Progenitor cell of endocrine pancreas (in vitro differentiated cells): ENCODE results near the gene CACNA2D2. TPM values are rescaled to one million over a fixed set of nuclear protein-coding genes. Genes with fewer than 3 reads are reported as not detected.
A peak's percentile ranks its signal among the peaks of the same experiment; 100 is the strongest.

ENCODE experiments used
- DNase-seq: peaks from one replicate; pipeline ENCODE4 v3.0.0; 2021; ENCODE audit warnings: low spot score; ENCODE audit not compliant: unreplicated experiment
- H3K27ac Mint-ChIP-seq: 2 replicates; pipeline ENCODE4 v1.8.0; 2021; ENCODE audit warnings: mild to moderate bottlenecking, moderate library complexity, mixed read lengths
- H3K27me3 Mint-ChIP-seq: 2 replicates; pipeline ENCODE4 v1.8.0; 2021; ENCODE audit warnings: mixed read lengths
- H3K36me3 Mint-ChIP-seq: 2 replicates; pipeline ENCODE4 v1.8.0; 2022; ENCODE audit warnings: mixed read lengths; ENCODE audit not compliant: insufficient read depth
- H3K4me1 Mint-ChIP-seq: 2 replicates; pipeline ENCODE4 v1.8.0; 2021; ENCODE audit warnings: low read depth, mixed read lengths
- H3K4me3 Mint-ChIP-seq: 2 replicates; pipeline ENCODE4 v1.8.0; 2021; ENCODE audit warnings: low read depth, mild to moderate bottlenecking, moderate library complexity, mixed read lengths
- H3K9me3 Mint-ChIP-seq: 2 replicates; pipeline ENCODE4 v1.8.0; 2021; ENCODE audit warnings: low read depth, mixed read lengths
- total RNA-seq: library from RNA; stranded (reverse); gene quantifications from 2 replicates; pipeline ENCODE4 v1.2.1, GENCODE V29; 2021
- TF ChIP-seq, protein P1 (sequence below): fragments of 200-600 bp; sonication (generic); IDR thresholded peaks from one replicate; pipeline ENCODE4 v1.5.0; 2021; ENCODE audit warnings: antibody characterized with exemption, mild to moderate bottlenecking; ENCODE audit not compliant: unreplicated experiment

CACNA2D2 gene
- total RNA-seq, 1 donor from 2014 or later, result 6.9 TPM

- TF ChIP-seq, protein P1, sequence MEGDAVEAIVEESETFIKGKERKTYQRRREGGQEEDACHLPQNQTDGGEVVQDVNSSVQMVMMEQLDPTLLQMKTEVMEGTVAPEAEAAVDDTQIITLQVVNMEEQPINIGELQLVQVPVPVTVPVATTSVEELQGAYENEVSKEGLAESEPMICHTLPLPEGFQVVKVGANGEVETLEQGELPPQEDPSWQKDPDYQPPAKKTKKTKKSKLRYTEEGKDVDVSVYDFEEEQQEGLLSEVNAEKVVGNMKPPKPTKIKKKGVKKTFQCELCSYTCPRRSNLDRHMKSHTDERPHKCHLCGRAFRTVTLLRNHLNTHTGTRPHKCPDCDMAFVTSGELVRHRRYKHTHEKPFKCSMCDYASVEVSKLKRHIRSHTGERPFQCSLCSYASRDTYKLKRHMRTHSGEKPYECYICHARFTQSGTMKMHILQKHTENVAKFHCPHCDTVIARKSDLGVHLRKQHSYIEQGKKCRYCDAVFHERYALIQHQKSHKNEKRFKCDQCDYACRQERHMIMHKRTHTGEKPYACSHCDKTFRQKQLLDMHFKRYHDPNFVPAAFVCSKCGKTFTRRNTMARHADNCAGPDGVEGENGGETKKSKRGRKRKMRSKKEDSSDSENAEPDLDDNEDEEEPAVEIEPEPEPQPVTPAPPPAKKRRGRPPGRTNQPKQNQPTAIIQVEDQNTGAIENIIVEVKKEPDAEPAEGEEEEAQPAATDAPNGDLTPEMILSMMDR, result no peak
- no peak for DNase-seq
- Mint-ChIP-seq H3K4me3 (no peak overlapping the region), H3K4me1 (peaks cover 22% of the 10 kb centered on the region), H3K36me3 (peaks cover 35% of the 10 kb centered on the region), H3K27ac (no peak overlapping the region), H3K27me3 (no peaks in the 10 kb centered on the region), H3K9me3 (peaks cover 2% of the 10 kb centered on the region)
Observed at GRCh38 chr3:50314816-50315215, 188.6 kb downstream of the CACNA2D2 start.

- peaks cover 17% of the 10 kb centered on the region for H3K4me1 Mint-ChIP-seq
- TF ChIP-seq, protein P1, result no peak
- H3K4me3 Mint-ChIP-seq, result no peak overlapping the region
- peaks cover 4% of the 10 kb centered on the region for H3K9me3 Mint-ChIP-seq
- no peak for DNase-seq
- peak overlapping the region; percentile 12 for H3K27ac Mint-ChIP-seq
- no peaks in the 10 kb centered on the region for H3K27me3 Mint-ChIP-seq
- peaks cover 39% of the 10 kb centered on the region for H3K36me3 Mint-ChIP-seq
Observed at GRCh38 chr3:50314342-50314741, 189.1 kb downstream of the CACNA2D2 start.

Other genes starting within 250 kb of the CACNA2D2 start
- 24.6 and 27.6 TPM in 2 replicates for gene SEMA3B, start 234.5 kb downstream of the CACNA2D2 start, total RNA-seq
- gene LSMEM2, start 224.5 kb downstream of the CACNA2D2 start, total RNA-seq, result not detected in 2 replicates
- gene IFRD2, start 211.2 kb downstream of the CACNA2D2 start, total RNA-seq, result 49.0 and 58.7 TPM in 2 replicates
- gene HYAL3, start 204.2 kb downstream of the CACNA2D2 start, total RNA-seq, result 3.2 and 3.6 TPM in 2 replicates
- 7.5 and 9.4 TPM in 2 replicates for gene NAA80, start 204.2 kb downstream of the CACNA2D2 start, total RNA-seq
- gene HYAL1, start 200.1 kb downstream of the CACNA2D2 start, total RNA-seq, result 3.1 and 4.1 TPM in 2 replicates
- 74.3 and 77.9 TPM in 2 replicates for gene HYAL2, start 180.9 kb downstream of the CACNA2D2 start, total RNA-seq
- gene TUSC2, start 175.4 kb downstream of the CACNA2D2 start, total RNA-seq, result 33.1 and 34.9 TPM in 2 replicates
- 11.7 and 13.9 TPM in 2 replicates for gene RASSF1, start 162.8 kb downstream of the CACNA2D2 start, total RNA-seq
- 0.86 and 2.2 TPM in 2 replicates for gene ZMYND10, start 157.9 kb downstream of the CACNA2D2 start, total RNA-seq
- gene NPRL2, start 152.9 kb downstream of the CACNA2D2 start, total RNA-seq, result 25.7 and 31.6 TPM in 2 replicates
- gene CYB561D2, start 152.8 kb downstream of the CACNA2D2 start, total RNA-seq, result 18.7 and 19.2 TPM in 2 replicates
- gene TMEM115, start 144.1 kb downstream of the CACNA2D2 start, total RNA-seq, result 32.7 and 33.0 TPM in 2 replicates
- 12.0 and 12.5 TPM in 2 replicates for gene C3orf18, start 64.1 kb upstream of the CACNA2D2 start, total RNA-seq
- 23.0 and 23.7 TPM in 2 replicates for gene HEMK1, start 65.9 kb upstream of the CACNA2D2 start, total RNA-seq
- 4.9 and 5.2 TPM in 2 replicates for gene CISH, start 108.1 kb upstream of the CACNA2D2 start, total RNA-seq
- gene MAPKAPK3, start 113.5 kb upstream of the CACNA2D2 start, total RNA-seq, result 40.8 and 42.6 TPM in 2 replicates
- gene DOCK3, start 171.3 kb upstream of the CACNA2D2 start, total RNA-seq, result 10.0 and 10.6 TPM in 2 replicates